ENCODE results near the gene MZT2A. TPM values are rescaled to one million over a fixed set of nuclear protein-coding genes. Genes with fewer than 3 reads are reported as not detected.
"Not testable (repeated sequence)": the region's sequence is repeated elsewhere in the genome, so short reads cannot be mapped to it uniquely, and the experiment has no call there.

MZT2A gene
- total RNA-seq, 4 donors from 2014 or later = 7.9 to 112 (median 68.7) TPM

- H3K27ac ChIP-seq; intact Hi-C loops (cut with DNase I; ENCODE audit: low total_unique reads); H3K36me3 ChIP-seq; DNase-seq; H3K4me3 ChIP-seq; H3K27me3 ChIP-seq; H3K9me3 ChIP-seq; H3K4me1 ChIP-seq: not testable (repeated sequence)
These were observed 37.8 kb upstream of the MZT2A start for GRCh38 chr2:131529864-131530445.

- H3K36me3 ChIP-seq; H3K9me3 ChIP-seq; H3K4me1 ChIP-seq; DNase-seq; H3K27me3 ChIP-seq; intact Hi-C loops (cut with DNase I; ENCODE audit: low total_unique reads): not testable (repeated sequence)
- Histone ChIP-seq H3K27ac (peak overlapping the region in 1 of 2 donors; percentile 63), H3K4me3 (peak overlapping the region; percentile 28 to 43)
These were observed 37.0 kb upstream of the MZT2A start for GRCh38 chr2:131528981-131529863.

GRCh38 chr2:131527131-131528001, 35.2 kb upstream of the MZT2A start, which contains the start of gene CCDC74A:
TSS of gene CCDC74A (plus strand) at chr2:131527888. CDS start at chr2:131527971, 83 bp downstream.
- H3K27me3 ChIP-seq; intact Hi-C loops (cut with DNase I; ENCODE audit: low total_unique reads); H3K36me3 ChIP-seq; H3K9me3 ChIP-seq; H3K4me1 ChIP-seq: not testable (repeated sequence)
- DNase-seq = peak; percentile 69 to 72
- H3K27ac ChIP-seq = peak within 1 kb of the TSS in 1 of 2 donors; percentile 63
- H3K4me3 ChIP-seq = peak within 1 kb of the TSS; percentile 28 to 43

DNA sequence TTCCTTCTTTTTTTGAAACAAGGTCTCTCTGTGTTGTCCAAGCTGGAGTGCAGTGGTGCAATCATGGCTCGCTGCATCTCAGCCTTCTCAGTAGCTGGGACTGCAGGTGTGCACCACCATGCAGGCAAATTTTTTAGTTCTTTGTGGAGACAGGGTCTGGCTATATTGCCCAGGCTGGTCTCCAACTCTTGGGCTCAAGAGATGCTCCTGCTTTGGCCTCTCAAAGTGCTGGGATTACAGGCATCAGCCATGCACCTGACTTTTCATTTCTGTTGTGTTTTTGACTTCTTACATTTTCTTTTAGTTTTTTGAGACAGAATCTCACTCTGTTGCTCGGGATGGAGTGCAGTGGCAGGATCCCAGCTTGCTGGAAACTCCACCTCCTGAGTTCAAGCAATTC, 33.1 kb upstream of the MZT2A start:
- H3K36me3 ChIP-seq; H3K9me3 ChIP-seq; H3K27ac ChIP-seq; intact Hi-C loops (cut with DNase I; ENCODE audit: low total_unique reads); DNase-seq; H3K4me1 ChIP-seq; H3K4me3 ChIP-seq; H3K27me3 ChIP-seq: not testable (repeated sequence)

GRCh38 chr2:131521961-131522781, 30.0 kb upstream of the MZT2A start:
- TF ChIP-seq POLR2A (IDR thresholded peaks at IDR 0.05) (no peak), CTCF (IDR thresholded peaks at IDR 0.05) (no peak)
- no peak overlapping the region for H3K27ac ChIP-seq
- H3K9me3 ChIP-seq = no peaks in the 10 kb centered on the region
- no peaks in the 10 kb centered on the region for H3K4me1 ChIP-seq
- no peak for DNase-seq
- no peaks in the 10 kb centered on the region for H3K27me3 ChIP-seq
- intact Hi-C loops (cut with DNase I; ENCODE audit: low total_unique reads) = no loop called here
- H3K36me3 ChIP-seq = no peaks in the 10 kb centered on the region
- H3K4me3 ChIP-seq = no peak overlapping the region

- intact Hi-C loops (cut with DNase I; ENCODE audit: low total_unique reads); H3K36me3 ChIP-seq; DNase-seq: not testable (repeated sequence)
These were observed 29.3 kb upstream of the MZT2A start for GRCh38 chr2:131521524-131521923.

DNA sequence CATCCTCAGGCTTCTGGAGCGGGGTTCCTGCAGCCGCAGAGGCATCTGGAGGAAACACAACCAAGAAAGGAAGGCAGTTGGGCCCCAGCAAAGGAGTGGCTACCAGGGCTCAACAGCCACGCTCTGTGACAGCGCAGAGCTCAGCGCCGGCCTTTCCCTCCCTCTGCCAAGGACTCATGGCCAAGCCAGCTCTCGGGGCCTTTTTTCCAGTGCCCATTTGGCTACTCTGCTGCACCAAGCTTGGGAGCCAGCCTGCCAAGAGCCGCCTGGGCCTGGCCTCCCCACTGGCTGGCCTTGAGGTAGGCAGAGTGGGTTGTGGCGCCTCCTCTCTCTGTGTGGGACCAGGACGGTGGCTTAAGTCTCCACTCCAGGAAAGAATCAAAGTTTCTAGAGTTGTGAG, 28.3 kb upstream of the MZT2A start:
- Histone ChIP-seq H3K4me3 (no peak overlapping the region), H3K4me1 (no peaks in the 10 kb centered on the region), H3K27me3 (no peaks in the 10 kb centered on the region), H3K27ac (no peak overlapping the region), H3K9me3 (no peaks in the 10 kb centered on the region), H3K36me3 (no peaks in the 10 kb centered on the region)
- intact Hi-C loops (cut with DNase I; ENCODE audit: low total_unique reads) = no loop called here
- DNase-seq = no peak
- TF ChIP-seq POLR2A (IDR thresholded peaks at IDR 0.05) (no peak), CTCF (IDR thresholded peaks at IDR 0.05) (no peak)

More at GRCh38 chr2:131521524-131521923, 29.3 kb upstream of the MZT2A start:
- H3K9me3 ChIP-seq, H3K4me3 ChIP-seq, H3K4me1 ChIP-seq, H3K27me3 ChIP-seq, H3K27ac ChIP-seq: not testable (repeated sequence)

DNA sequence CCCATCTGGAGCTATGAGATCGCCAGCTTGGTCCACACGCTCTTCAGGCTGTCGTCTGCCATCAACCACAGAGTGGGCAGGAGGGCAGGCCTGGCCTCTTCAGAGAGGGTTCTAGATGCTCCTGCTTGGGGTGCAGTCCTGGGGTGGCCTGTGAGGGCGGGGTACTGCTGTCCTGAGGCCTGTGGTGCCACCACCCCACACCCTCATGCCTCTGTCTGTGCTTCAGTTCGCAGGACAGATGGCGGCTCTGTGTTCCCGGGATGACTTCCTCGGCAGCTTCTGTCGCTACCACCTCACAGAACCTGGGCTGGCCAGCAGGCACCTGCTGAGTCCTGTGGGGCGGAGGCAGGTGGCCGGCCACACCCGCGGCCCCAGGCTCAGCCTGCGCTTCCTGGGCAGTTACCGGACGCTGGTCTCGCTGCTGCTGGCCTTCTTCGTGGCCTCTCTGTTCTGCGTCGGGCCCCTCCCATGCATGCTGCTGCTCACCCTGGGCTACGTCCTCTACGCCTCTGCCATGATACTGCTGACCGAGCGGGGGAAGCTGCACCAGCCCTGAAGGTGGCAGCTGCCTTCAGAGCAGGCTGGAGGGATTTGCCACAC, 27.8 kb upstream of the MZT2A start:
- H3K27ac ChIP-seq; H3K27me3 ChIP-seq; H3K4me3 ChIP-seq; DNase-seq; H3K36me3 ChIP-seq; intact Hi-C loops (cut with DNase I; ENCODE audit: low total_unique reads); H3K4me1 ChIP-seq; H3K9me3 ChIP-seq: not testable (repeated sequence)

Data from uterus (tissue), 4 donors.